Osteoblast (primary cell): ENCODE measurements around the gene NEU3. TPM values are rescaled to one million over a fixed set of nuclear protein-coding genes. Genes with fewer than 3 reads are reported as not detected.
"Not testable (repeated sequence)": the region's sequence is repeated elsewhere in the genome, so short reads cannot be mapped to it uniquely, and the experiment has no call there.

Experiments used
- DNase-seq: peaks from one replicate; pipeline ENCODE4 v3.0.0; 2011; ENCODE audit warnings: low spot score, mixed read lengths; ENCODE audit not compliant: insufficient read length; ENCODE audit errors: missing footprints
- H2AFZ ChIP-seq: 2 replicates; pipeline ENCODE4 v1.6.0; 2011; ENCODE audit warnings: mild to moderate bottlenecking, low read length
- H3K27ac ChIP-seq: 2 replicates; pipeline ENCODE4 v1.5.1; 2011; ENCODE audit warnings: mild to moderate bottlenecking, low read depth, low read length, moderate library complexity
- H3K27me3 ChIP-seq: 2 replicates; pipeline ENCODE4 v1.6.0; 2012; ENCODE audit warnings: mild to moderate bottlenecking, control low read depth, inconsistent platforms, low read length, moderate library complexity; ENCODE audit not compliant: insufficient read depth
- H3K36me3 ChIP-seq: 2 replicates; pipeline ENCODE4 v1.5.1; 2011; ENCODE audit warnings: mild to moderate bottlenecking, low read length, control low read depth, moderate library complexity; ENCODE audit not compliant: insufficient read depth
- H3K4me1 ChIP-seq: 2 replicates; pipeline ENCODE4 v1.5.1; 2011; ENCODE audit warnings: mild to moderate bottlenecking, low read length, control low read depth, moderate library complexity; ENCODE audit not compliant: insufficient read depth
- H3K4me2 ChIP-seq: 2 replicates; pipeline ENCODE4 v1.6.0; 2011; ENCODE audit warnings: mild to moderate bottlenecking, low read length; ENCODE audit not compliant: insufficient read depth
- H3K4me3 ChIP-seq: fragments of 200-600 bp; sonication (generic); 3 replicates; pipeline ENCODE4 v1.5.1; 2012; ENCODE audit warnings: mild to moderate bottlenecking, low read length, inconsistent platforms; ENCODE audit not compliant: insufficient read depth
- H3K79me2 ChIP-seq: 2 replicates; pipeline ENCODE4 v1.6.0; 2012; ENCODE audit warnings: mild to moderate bottlenecking, low read length, control low read depth, inconsistent platforms; ENCODE audit not compliant: insufficient read depth
- H3K9me3 ChIP-seq: 2 replicates; pipeline ENCODE4 v1.5.1; 2011; ENCODE audit warnings: low read depth, low read length, control low read depth
- H4K20me1 ChIP-seq: 2 replicates; pipeline ENCODE4 v1.6.0; 2012; ENCODE audit warnings: mild to moderate bottlenecking, low read length, control low read depth; ENCODE audit not compliant: insufficient read depth
- total RNA-seq: library from RNA; depleted of rRNA; stranded (reverse); fragments of >200 nt; gene quantifications from 2 replicates; pipeline ENCODE4 v1.2.3, GENCODE V29; 2012
- TF ChIP-seq, protein P1 (sequence below): IDR thresholded peaks from 2 replicates; pipeline ENCODE4 v1.5.1; 2011; ENCODE audit warnings: mild to moderate bottlenecking, low read depth, low read length, moderate library complexity; ENCODE audit errors: extremely low read depth

Gene NEU3
- total RNA-seq, 1 donor: 6.9 TPM

DNA sequence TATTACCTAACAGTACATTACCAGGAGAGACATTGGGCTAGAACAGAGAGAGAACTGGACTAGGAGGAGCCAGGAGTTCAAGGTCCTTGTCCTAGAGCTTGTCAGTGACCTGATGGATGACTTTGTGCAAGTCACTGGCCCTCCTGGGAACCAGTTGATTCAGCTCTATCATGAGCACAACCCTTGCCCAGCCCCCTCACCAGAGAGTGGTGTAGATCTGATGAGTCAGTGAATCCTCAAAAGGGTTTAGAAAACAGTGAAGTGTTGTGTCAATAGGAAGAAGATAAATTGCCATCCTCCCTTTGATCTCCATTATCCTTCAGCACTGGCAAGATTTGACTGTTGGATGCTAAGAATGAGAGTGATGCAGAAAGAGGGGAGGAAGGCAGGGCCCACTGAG is 24.3 kb downstream of the NEU3 start:
- Histone ChIP-seq H3K4me2 (no peak overlapping the region), H3K4me1 (peaks cover 18% of the 10 kb centered on the region), H4K20me1 (no peaks in the 10 kb centered on the region), H3K27ac (no peak overlapping the region), H3K4me3 (no peak overlapping the region), H2AFZ (no peak overlapping the region), H3K27me3 (no peaks in the 10 kb centered on the region), H3K9me3 (no peaks in the 10 kb centered on the region), H3K79me2 (no peaks in the 10 kb centered on the region), H3K36me3 (peaks cover 13% of the 10 kb centered on the region)
- peak; percentile 75 for DNase-seq
- TF ChIP-seq, protein P1, sequence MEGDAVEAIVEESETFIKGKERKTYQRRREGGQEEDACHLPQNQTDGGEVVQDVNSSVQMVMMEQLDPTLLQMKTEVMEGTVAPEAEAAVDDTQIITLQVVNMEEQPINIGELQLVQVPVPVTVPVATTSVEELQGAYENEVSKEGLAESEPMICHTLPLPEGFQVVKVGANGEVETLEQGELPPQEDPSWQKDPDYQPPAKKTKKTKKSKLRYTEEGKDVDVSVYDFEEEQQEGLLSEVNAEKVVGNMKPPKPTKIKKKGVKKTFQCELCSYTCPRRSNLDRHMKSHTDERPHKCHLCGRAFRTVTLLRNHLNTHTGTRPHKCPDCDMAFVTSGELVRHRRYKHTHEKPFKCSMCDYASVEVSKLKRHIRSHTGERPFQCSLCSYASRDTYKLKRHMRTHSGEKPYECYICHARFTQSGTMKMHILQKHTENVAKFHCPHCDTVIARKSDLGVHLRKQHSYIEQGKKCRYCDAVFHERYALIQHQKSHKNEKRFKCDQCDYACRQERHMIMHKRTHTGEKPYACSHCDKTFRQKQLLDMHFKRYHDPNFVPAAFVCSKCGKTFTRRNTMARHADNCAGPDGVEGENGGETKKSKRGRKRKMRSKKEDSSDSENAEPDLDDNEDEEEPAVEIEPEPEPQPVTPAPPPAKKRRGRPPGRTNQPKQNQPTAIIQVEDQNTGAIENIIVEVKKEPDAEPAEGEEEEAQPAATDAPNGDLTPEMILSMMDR: no peak

DNA sequence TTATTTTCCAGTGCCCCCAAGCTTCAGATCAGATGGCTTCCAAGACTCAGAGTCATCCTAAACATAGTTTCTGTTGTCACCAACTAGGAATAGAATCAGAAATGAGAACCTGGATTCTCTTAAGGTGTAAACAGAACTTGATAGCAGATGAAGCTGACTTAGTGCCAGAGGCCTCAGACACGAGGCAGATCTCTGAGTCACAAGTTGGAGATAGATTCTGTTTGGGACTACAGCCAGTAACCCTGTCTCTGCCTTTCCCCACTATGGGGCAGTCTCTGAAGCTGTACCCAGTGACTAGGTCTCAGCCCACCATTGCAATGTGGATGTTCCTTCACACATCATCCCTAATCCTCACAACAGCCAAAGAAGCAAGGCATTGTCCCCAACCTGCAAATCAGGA is 25.4 kb downstream of the NEU3 start:
- H2AFZ ChIP-seq: no peak overlapping the region
- no peaks in the 10 kb centered on the region for H3K27me3 ChIP-seq
- peak; percentile 75 for DNase-seq
- TF ChIP-seq, protein P1: peak; percentile 35
- H3K4me1 ChIP-seq: peaks cover 18% of the 10 kb centered on the region
- no peaks in the 10 kb centered on the region for H3K9me3 ChIP-seq
- peaks cover 9% of the 10 kb centered on the region for H3K36me3 ChIP-seq
- H3K79me2 ChIP-seq: no peaks in the 10 kb centered on the region
- no peak overlapping the region for H3K4me3 ChIP-seq
- H3K4me2 ChIP-seq: peak overlapping the region; percentile 3
- no peak overlapping the region for H3K27ac ChIP-seq
- H4K20me1 ChIP-seq: no peaks in the 10 kb centered on the region

DNA sequence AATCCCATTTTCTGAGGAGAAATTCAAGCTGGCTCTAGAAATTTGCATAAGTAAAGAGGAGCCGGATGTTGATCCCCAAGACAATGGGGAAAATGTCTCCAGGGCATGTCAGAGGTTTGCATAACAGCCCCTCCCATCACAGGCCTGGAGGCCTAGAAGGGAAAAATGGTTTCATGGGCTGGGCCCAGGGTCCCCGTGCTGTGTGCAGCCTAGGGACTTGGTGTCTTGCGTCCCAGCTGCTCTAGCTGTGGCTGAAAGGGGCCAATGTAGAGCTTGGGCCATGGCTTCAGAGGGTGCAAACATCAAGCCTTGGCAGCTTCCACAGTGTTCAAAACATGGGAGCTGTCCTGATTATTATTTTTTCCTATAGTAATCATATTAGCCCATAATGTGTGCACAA is 30.5 kb downstream of the NEU3 start:
- H3K4me2 ChIP-seq, H4K20me1 ChIP-seq, H3K4me3 ChIP-seq, H3K27me3 ChIP-seq, H3K79me2 ChIP-seq, H3K4me1 ChIP-seq, H3K9me3 ChIP-seq, H2AFZ ChIP-seq, H3K36me3 ChIP-seq, DNase-seq, H3K27ac ChIP-seq: not testable (repeated sequence)

DNA sequence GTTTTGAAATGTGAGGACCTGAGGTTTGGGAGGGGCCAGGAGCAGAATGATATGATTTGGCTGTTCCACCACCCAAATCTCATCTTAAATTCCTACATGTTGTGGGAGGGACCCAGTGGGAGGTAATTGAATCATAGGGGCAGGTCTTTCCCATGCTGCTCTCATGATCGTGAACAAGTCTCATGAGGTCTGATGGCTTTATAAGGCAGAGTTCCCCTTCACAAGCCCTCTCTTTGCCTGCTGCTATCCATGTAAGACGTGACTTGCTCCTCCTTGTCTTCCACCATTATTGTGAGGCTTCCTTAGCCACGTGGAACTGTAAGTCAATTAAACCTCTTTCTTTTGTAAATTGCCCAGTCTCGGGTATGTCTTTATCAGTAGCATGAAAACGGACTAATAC is 31.6 kb downstream of the NEU3 start:
- not testable (repeated sequence) for H3K27me3 ChIP-seq, DNase-seq, H3K4me1 ChIP-seq, H3K4me2 ChIP-seq, H3K4me3 ChIP-seq, H3K79me2 ChIP-seq, H3K9me3 ChIP-seq, H4K20me1 ChIP-seq, H2AFZ ChIP-seq, H3K36me3 ChIP-seq, H3K27ac ChIP-seq

DNA sequence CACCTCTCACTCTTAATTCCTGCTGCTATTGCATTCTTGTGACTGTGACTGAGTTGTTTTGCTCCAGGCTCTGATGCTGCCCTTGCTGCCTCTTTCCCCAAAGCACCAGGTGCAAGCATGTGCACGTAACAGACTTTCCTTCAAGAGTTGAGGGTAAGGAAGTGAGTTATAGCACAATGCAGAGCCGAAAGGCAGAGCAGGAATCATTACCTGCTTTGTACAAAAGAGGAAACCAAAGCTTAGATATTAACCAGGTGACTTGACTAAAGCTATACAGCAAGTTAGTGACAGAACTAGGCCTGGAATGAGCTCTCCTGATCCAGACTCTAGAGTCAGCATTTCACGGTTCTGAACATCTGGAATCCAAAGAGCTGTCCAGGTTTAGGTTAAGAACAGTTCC is 33.6 kb downstream of the NEU3 start:
- peaks cover 3% of the 10 kb centered on the region for H3K4me1 ChIP-seq
- no peaks in the 10 kb centered on the region for H3K79me2 ChIP-seq
- no peaks in the 10 kb centered on the region for H3K9me3 ChIP-seq

More for the DNA sequence above, 33.6 kb downstream of the NEU3 start:
- no peak overlapping the region for H3K4me3 ChIP-seq
- H4K20me1 ChIP-seq: no peaks in the 10 kb centered on the region
- no peak overlapping the region for H2AFZ ChIP-seq
- H3K36me3 ChIP-seq: no peaks in the 10 kb centered on the region
- TF ChIP-seq, protein P1: no peak
- no peak overlapping the region for H3K4me2 ChIP-seq
- no peaks in the 10 kb centered on the region for H3K27me3 ChIP-seq
- no peak overlapping the region for H3K27ac ChIP-seq
- no peak for DNase-seq
